Measurements from ENCODE around the gene BUD23.

Gene BUD23

GRCh38 chr7:73742753-73743641 lies 59.6 kb downstream of the BUD23 start:
- Histone ChIP-seq H3K4me1 (no peaks in the 10 kb centered on the region), H3K27me3 (no peaks in the 10 kb centered on the region), H3K9me3 (no peaks in the 10 kb centered on the region), H3K36me3 (no peaks in the 10 kb centered on the region), H3K4me3 (ENCODE audit: low read depth, low read length) (no peak overlapping the region)
- DNase-seq, result no peak
- TF ChIP-seq, protein P1, sequence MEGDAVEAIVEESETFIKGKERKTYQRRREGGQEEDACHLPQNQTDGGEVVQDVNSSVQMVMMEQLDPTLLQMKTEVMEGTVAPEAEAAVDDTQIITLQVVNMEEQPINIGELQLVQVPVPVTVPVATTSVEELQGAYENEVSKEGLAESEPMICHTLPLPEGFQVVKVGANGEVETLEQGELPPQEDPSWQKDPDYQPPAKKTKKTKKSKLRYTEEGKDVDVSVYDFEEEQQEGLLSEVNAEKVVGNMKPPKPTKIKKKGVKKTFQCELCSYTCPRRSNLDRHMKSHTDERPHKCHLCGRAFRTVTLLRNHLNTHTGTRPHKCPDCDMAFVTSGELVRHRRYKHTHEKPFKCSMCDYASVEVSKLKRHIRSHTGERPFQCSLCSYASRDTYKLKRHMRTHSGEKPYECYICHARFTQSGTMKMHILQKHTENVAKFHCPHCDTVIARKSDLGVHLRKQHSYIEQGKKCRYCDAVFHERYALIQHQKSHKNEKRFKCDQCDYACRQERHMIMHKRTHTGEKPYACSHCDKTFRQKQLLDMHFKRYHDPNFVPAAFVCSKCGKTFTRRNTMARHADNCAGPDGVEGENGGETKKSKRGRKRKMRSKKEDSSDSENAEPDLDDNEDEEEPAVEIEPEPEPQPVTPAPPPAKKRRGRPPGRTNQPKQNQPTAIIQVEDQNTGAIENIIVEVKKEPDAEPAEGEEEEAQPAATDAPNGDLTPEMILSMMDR (IDR thresholded peaks at IDR 0.05; ENCODE audit: low read depth, low read length), result no peak

DNA sequence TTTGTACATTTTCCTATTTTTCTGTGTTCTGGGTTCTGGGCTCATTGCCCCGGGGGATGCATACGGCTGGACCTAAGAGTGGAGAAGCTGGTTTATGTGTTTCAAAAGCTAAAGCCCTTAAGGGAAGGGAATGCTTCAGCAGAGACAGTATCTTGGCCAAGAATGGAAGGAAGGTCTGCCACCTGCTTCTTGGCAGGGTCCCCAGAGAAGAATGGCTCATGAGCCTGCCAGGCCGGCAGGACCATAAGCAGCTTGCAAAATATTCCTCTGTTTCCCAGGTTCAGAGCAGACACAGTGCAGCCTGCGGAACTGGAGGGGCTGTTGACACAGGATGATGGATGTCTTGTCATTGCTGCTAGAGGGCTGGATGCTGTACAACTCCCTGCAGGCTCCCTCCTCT lies 63.0 kb downstream of the BUD23 start:
- TF ChIP-seq, protein P1 (IDR thresholded peaks at IDR 0.05; ENCODE audit: low read depth, low read length), result no peak
- Histone ChIP-seq H3K4me1 (no peaks in the 10 kb centered on the region), H3K36me3 (no peaks in the 10 kb centered on the region), H3K27me3 (no peaks in the 10 kb centered on the region), H3K9me3 (no peaks in the 10 kb centered on the region), H3K4me3 (ENCODE audit: low read depth, low read length) (no peak overlapping the region)
- no peak for DNase-seq
